Stimulated activated CD4-positive, alpha-beta T cell treated with anti-CD3 and anti-CD28 coated beads, Interleukin-1b, Interleukin-23, amount 100 ng/mL, for 24 hours (primary cell): ENCODE results near the gene URGCP.

Experiments used
- DNase-seq, 4 experiments: peaks; one replicate each; pipeline ENCODE4 v3.0.0-alpha.2; 2020; ENCODE audit warnings: low read depth in 4 of 4, low spot score in 1 of 4

The URGCP gene

DNA sequence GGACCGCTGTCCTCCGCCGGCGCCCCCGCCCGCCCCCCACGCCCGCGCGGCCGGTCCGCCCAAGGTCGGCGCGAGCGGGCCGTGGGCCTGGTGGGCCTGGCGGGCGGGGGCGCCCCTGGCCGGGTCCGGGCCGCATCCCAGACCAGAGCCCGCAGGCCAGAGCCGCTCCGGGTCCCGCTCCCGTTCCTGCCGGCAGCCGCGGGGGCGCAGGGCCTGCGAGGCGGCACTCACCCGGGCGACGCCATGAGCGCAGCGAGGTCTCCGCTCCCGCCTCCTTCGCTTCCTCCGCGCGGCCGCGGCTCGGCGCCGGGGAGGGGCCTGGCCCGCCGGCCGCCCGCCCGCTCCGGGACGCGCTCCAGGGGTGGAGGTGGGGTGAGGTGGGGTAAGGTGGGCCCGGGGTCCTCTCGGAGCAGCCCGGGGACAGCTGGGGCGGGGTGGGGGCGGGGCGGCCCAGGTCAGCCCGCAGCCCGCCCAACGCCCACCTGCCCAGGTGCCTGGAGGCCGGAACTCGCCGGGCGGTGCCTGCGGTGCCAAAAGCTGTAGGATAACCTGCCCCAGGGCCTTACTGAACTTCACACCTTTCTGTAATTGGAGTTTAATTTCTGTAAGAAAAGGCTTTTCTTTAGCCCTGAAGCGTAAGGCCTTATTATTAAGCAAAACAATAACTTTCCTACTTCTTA is at the start of gene URGCP:
Gene URGCP, minus strand, starts transcription at position 266 of the 680 bp plus-strand sequence. Its CDS starts 21 bp downstream, at position 245.
- peak; percentile 21 to 33 (median 26) for DNase-seq

GRCh38 chr7:43956027-43956426 is 49.6 kb upstream of the URGCP start:
- no peak for DNase-seq

GRCh38 chr7:43954524-43955228 is 48.3 kb upstream of the URGCP start:
- DNase-seq: no peak

DNA sequence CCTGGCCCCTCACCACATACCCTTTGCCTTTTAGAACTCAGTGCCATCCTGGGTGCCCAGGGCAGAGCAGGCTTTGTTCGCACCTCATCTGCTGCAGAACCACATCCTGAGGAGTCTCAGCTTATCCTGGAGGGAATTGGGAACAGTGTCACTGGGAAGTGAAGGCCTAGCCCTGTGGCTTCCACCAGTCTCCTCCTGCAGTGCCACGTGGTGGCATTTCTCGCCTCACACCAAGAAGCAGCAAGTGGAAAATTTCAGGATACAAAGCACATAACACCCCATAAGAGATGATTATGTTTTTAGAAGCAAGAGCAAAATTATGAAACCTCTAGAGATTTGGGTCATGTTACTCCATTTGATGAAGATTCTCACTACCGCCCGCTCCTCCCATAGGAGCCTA is 46.7 kb upstream of the URGCP start:
- DNase-seq: no peak

DNA sequence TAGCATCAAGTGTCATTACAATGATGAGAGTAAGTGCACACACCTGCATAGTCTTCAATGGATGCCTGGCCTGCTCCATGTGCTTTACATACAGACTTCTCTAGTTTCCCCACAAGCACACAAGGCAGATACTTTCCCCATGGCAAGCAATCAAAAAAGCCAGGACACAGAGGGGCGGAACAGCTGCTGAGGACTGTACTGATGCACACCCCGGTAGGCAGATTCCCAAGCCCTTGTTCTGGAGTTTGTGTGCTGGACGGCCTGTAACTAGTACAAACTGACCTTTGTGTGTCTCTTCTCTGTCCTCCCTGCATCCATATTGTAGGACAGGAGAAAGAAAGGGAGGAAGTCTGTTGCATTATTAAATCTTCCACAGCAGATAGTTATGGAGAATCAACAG is 45.6 kb upstream of the URGCP start:
- no peak for DNase-seq

- no peak for DNase-seq
Observed at GRCh38 chr7:43944286-43944685, 37.9 kb upstream of the URGCP start.

DNA sequence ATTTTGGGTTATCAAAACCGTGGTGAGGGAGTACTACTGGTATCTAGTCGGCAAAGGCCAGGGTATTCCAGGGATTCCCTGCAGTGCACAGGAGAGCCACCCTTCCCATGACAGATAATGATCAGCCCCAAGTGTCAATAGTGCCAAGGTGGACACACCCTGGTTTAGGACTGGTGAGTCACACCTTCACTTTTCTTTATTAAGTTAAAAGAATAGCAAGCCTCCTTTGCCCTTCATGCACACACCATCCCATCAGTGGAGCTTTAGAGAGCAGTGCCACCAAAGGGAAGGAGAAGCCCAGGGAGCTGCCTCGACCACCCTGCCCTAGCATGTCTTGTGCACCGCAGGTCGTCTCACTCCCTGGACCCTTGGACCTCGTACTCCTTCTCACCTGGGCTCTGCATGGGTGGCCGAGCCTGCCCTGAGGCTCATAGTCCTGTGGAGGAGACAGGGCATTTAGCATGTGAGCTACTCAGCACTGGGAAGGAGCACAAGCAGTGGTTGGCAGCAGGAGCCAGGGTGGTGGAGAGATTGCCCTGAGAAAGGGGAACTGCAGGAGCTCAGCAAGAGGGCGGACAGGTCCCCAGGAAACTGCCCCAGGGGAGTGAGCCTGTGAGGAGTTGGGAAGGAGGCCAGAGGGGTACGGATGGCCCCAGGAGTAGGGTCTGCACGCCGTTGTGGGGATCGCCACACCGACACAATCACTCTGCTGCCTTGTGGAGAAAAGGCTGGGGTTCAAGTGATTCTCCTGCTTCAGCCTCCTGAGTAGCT is 37.2 kb upstream of the URGCP start:
- no peak for DNase-seq

GRCh38 chr7:43942997-43943396 is 36.6 kb upstream of the URGCP start:
- no peak for DNase-seq

GRCh38 chr7:43942250-43942649 is 35.9 kb upstream of the URGCP start:
- DNase-seq: no peak

GRCh38 chr7:43938892-43939482 is 32.6 kb upstream of the URGCP start:
- no peak for DNase-seq

DNA sequence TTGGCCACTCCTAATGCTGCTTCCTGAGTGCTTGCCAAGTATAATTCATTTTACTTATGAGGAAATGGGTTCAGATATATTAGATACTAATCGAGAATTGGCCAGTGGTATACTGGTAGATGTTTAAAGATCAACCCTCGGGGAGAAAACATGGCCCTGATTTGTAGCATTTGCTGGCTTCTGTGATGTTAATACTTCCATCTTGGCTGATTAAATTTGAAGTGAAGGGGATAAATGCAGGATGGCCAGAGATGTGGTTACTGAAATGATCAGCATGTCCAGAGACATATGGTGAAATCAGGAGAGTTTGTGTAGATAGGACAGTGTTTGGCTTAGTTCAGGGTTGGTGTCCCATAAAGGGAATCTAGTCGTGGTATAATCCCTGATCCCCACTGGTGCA is 31.0 kb upstream of the URGCP start:
- DNase-seq: no peak

DNA sequence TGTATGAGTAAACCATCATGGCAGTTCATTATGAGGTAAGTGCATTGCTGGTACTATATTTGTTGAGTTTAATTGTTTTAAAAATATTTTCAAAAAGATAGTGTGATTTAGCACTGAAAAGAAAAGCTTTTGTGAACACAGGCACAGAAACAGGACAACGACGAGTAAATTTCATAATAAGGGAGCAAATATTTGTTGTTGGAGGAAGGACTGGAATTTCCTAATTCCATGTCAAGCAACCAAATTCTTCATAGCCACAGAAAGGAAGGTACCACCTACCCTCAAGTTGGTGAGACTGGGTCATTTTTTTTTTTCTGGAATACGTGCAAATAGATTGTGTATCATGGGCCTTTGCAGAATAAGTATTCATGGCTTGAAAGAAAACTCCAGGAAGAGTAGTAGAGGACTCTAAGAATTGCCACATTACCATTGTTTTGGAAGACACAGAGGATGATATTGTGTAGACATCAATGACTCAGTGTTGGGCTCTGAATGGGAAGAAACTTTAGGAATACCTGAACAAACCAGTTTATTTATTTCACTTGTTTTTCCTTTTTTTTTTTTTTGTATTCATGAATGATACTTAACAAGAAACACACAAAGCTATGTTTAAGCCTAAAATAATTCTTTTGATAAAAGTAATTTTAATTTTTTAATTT is 27.6 kb upstream of the URGCP start:
- DNase-seq: no peak

DNA sequence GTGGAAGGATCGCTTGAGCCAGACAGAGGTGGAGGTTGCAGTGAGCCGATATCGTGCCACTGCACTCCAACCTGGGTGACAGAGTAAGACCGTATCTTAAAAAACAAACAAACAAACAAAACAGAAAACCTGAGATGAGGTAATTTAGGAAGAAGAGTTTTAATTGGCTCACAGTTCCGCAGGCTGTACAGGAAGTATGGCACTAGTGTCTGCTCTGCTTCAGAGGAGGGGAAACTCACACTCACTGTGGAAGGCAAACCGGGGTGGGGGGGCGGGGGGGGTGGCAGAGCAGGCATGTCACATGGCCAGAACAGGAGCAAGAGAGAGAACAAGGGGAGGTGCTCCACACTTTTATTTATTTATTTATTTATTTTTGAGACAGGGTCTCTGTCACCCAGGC is 24.9 kb upstream of the URGCP start:
- no peak for DNase-seq

DNA sequence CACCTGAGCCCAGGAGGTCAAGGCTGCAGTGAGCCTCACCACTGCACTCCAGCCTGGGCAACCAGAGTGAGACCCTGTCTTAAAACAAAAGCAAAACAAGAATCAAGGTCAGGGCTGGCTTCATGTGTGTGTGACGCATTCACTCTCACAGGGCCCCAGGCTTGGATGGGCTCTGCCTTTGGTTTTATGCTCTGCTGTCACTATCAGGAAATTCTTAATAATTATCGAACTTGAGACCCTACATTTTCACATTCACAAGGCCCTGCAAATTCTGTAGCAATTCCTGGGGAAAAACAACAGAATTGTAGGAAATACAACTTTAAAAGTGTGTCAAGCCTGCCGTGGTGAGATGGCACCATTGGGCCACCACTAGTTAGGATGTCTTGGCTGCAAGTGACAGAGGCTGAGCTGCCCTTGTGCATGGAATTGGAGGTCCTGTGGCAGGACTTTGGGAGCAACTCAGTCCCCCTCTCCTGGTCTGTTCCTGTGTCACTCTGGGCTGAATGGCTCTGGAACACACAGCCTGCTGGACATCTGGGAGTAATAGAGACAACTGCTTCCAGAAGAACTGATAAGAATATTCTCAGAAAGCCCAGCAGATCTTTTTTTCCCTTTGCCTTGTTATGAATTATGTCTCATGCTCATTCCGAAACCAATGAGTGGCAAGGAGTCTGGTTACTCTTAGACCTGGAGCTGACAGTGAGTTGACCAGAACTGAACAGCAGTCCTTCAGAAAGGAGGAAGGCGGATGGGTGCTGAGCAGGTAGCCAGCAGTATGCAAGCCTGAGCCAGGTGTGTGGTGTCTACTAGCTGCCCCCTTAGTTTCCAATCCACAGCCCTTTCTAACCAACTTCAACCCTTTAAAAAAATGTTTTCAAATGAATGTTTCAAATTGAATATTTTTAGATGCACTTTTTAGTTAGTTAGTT is 23.4 kb upstream of the URGCP start:
- DNase-seq: no peak

- DNase-seq: no peak
Observed at GRCh38 chr7:43927810-43928209, 21.4 kb upstream of the URGCP start.

DNA sequence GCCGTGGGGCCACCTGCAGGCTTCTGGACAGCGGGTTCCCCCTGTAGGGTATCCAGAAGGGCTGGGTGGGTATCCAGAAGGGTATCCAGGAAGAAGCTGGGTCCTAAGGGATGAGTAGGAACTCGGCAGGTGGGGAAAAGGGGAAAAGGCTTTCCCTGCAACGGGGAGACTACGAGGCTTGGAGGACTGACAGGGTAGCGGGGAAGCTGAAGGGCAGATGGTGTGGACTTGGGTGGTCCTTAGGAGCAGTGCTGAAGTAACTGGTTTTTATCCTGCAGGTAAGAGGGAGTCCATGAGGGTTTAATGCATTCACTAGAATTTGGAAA is 20.4 kb upstream of the URGCP start:
- DNase-seq: no peak

- peak; percentile 71 to 91 (median 82) for DNase-seq
Observed at GRCh38 chr7:43925984-43926797, 19.8 kb upstream of the URGCP start, which contains the start of gene UBE2D4. Gene UBE2D4 (plus strand): TSS chr7:43926436. CDS start chr7:43926533, 97 bp downstream.

- DNase-seq: no peak
Observed at GRCh38 chr7:43922726-43923125, 16.3 kb upstream of the URGCP start.

GRCh38 chr7:43921423-43921822 is 15.0 kb upstream of the URGCP start:
- no peak for DNase-seq
